ENCODE results near the gene CD19.
"Not testable (repeated sequence)": the region's sequence is repeated elsewhere in the genome, so short reads cannot be mapped to it uniquely, and the experiment has no call there.

Gene CD19

GRCh38 chr16:28910086-28911031, 21.4 kb upstream of the CD19 start:
- no peak for DNase-seq (ENCODE audit: low read depth, low spot score)

GRCh38 chr16:28912558-28912957, 19.2 kb upstream of the CD19 start:
- DNase-seq (ENCODE audit: low read depth, low spot score), result no peak

GRCh38 chr16:28913946-28914724, 17.6 kb upstream of the CD19 start:
- no peak for DNase-seq (ENCODE audit: low read depth, low spot score)

- no peak for DNase-seq (ENCODE audit: low read depth, low spot score)
Observed at GRCh38 chr16:28915181-28915580, 16.6 kb upstream of the CD19 start.

GRCh38 chr16:28917095-28917494, 14.7 kb upstream of the CD19 start:
- DNase-seq (ENCODE audit: low read depth, low spot score), result no peak

- no peak for DNase-seq (ENCODE audit: low read depth, low spot score)
Observed at GRCh38 chr16:28918698-28919097, 13.1 kb upstream of the CD19 start.

GRCh38 chr16:28923231-28923587, 8.6 kb upstream of the CD19 start:
- no peak for DNase-seq (ENCODE audit: low read depth, low spot score)

- no peak for DNase-seq (ENCODE audit: low read depth, low spot score)
Observed at GRCh38 chr16:28923652-28924398, 7.9 kb upstream of the CD19 start.

GRCh38 chr16:28924399-28924761, 7.4 kb upstream of the CD19 start:
- DNase-seq (ENCODE audit: low read depth, low spot score), result no peak

GRCh38 chr16:28924762-28925385, 6.9 kb upstream of the CD19 start, which contains the start of gene RABEP2:
Gene RABEP2, minus strand, starts transcription at chr16:28925238. Its CDS starts 75 bp downstream, at chr16:28925163.
- DNase-seq (ENCODE audit: low read depth, low spot score), result peak; percentile 95

GRCh38 chr16:28925386-28926228, 6.2 kb upstream of the CD19 start:
- DNase-seq (ENCODE audit: low read depth, low spot score), result peak; percentile 63

GRCh38 chr16:28926284-28926683, 5.5 kb upstream of the CD19 start:
- DNase-seq (ENCODE audit: low read depth, low spot score), result not testable (repeated sequence)

- no peak for DNase-seq (ENCODE audit: low read depth, low spot score)
Observed at GRCh38 chr16:28927815-28928214, 4.0 kb upstream of the CD19 start.

- no peak for DNase-seq (ENCODE audit: low read depth, low spot score)
Observed at GRCh38 chr16:28930203-28930602, 1.6 kb upstream of the CD19 start.

GRCh38 chr16:28930652-28931051, 1.1 kb upstream of the CD19 start:
- no peak for DNase-seq (ENCODE audit: low read depth, low spot score)

- no peak for DNase-seq (ENCODE audit: low read depth, low spot score)
Observed at GRCh38 chr16:28932339-28933141, 769 bp downstream of the CD19 start.

- DNase-seq (ENCODE audit: low read depth, low spot score), result no peak
Observed at GRCh38 chr16:28933171-28933570, 1.4 kb downstream of the CD19 start.

GRCh38 chr16:28935346-28935745, 3.6 kb downstream of the CD19 start:
- DNase-seq (ENCODE audit: low read depth, low spot score), result no peak

- peak; percentile 56 for DNase-seq (ENCODE audit: low read depth, low spot score)
Observed at GRCh38 chr16:28935924-28936783, 4.4 kb downstream of the CD19 start.

Data from activated naive CD8-positive, alpha-beta T cell treated with anti-CD3 and anti-CD28 coated beads, Interleukin-2, amount 50 U/mL, for 16 hours (primary cell).